HepG2 (cell line): ENCODE data around the gene STX10. TPM values are rescaled to one million over a fixed set of nuclear protein-coding genes. Genes with fewer than 3 reads are reported as not detected.

ENCODE experiments used
- CBX1 ChIP-seq: IDR thresholded peaks from one replicate; pipeline ENCODE4 v1.6.1; 2016; ENCODE audit warnings: antibody characterized with exemption, low read depth
- CEBPZ ChIP-seq: IDR thresholded peaks from 2 replicates; pipeline ENCODE4 v1.6.1; 2012; ENCODE audit warnings: low read length, improper control_type of control experiment
- CENPX ChIP-seq: sonication (generic); formaldehyde crosslinking; IDR thresholded peaks from 2 replicates; pipeline ENCODE4 v1.9.0; 2021; ENCODE audit warnings: mild to moderate bottlenecking, missing genetic modification reagents, moderate library complexity
- HOXA9 ChIP-seq: sonication (generic); formaldehyde crosslinking; IDR thresholded peaks from 2 replicates; pipeline ENCODE4 v1.8.1; 2022; ENCODE audit warnings: missing genetic modification reagents, mild to moderate bottlenecking, moderate library complexity, borderline replicate concordance
- NCOA2 ChIP-seq: sonication (generic); formaldehyde crosslinking; IDR thresholded peaks from 2 replicates; pipeline ENCODE4 v1.8.0; 2022; ENCODE audit warnings: inconsistent platforms
- NFE2L1 ChIP-seq: sonication (generic); formaldehyde crosslinking; IDR thresholded peaks from 2 replicates; pipeline ENCODE4 v1.4.0; 2020; ENCODE audit warnings: missing genetic modification reagents, mild to moderate bottlenecking, borderline replicate concordance
- NFIB ChIP-seq: sonication (generic); formaldehyde crosslinking; IDR thresholded peaks from 2 replicates; pipeline ENCODE4 v1.9.0; 2021; ENCODE audit warnings: missing genetic modification reagents, mild to moderate bottlenecking, borderline replicate concordance
- PAXIP1 ChIP-seq: sonication (generic); formaldehyde crosslinking; conservative IDR thresholded peaks from 2 replicates; pipeline ENCODE4 v1.4.0; 2020; ENCODE audit warnings: mild to moderate bottlenecking, missing genetic modification reagents, moderate library complexity
- PHF8 ChIP-seq: sonication (generic); formaldehyde crosslinking; IDR thresholded peaks from 2 replicates; pipeline ENCODE4 v1.5.0; 2020; ENCODE audit warnings: missing genetic modification reagents
- SALL2 ChIP-seq: sonication (generic); formaldehyde crosslinking; IDR thresholded peaks from 2 replicates; pipeline ENCODE4 v1.8.1; 2023; ENCODE audit warnings: mild to moderate bottlenecking, missing genetic modification reagents, inconsistent platforms
- SNAPC2 ChIP-seq: sonication (generic); formaldehyde crosslinking; IDR thresholded peaks from 2 replicates; pipeline ENCODE4 v1.8.1; 2022; ENCODE audit warnings: mild to moderate bottlenecking, missing genetic modification reagents
- TBX3 ChIP-seq: fragments of 450-650 bp; IDR thresholded peaks from 2 replicates; pipeline ENCODE4 v1.6.1; 2017; ENCODE audit warnings: antibody characterized with exemption, mild to moderate bottlenecking, inconsistent platforms, borderline replicate concordance
- TMF1 ChIP-seq: sonication (generic); formaldehyde crosslinking; IDR thresholded peaks from 2 replicates; pipeline ENCODE4 v1.8.1; 2022; ENCODE audit warnings: low read depth, missing genetic modification reagents
- ZNF337 ChIP-seq: sonication (generic); formaldehyde crosslinking; IDR thresholded peaks from 2 replicates; pipeline ENCODE4 v1.5.1; 2020; ENCODE audit warnings: missing genetic modification reagents, low read depth, mild to moderate bottlenecking, borderline replicate concordance
- ZNF788 ChIP-seq: sonication (generic); formaldehyde crosslinking; IDR thresholded peaks from 2 replicates; pipeline ENCODE4 v1.5.0; 2020; ENCODE audit warnings: mild to moderate bottlenecking, missing genetic modification reagents, borderline replicate concordance
- ZSCAN12 ChIP-seq: sonication (generic); formaldehyde crosslinking; IDR thresholded peaks from 2 replicates; pipeline ENCODE4 v1.9.0; 2021; ENCODE audit warnings: mild to moderate bottlenecking, missing genetic modification reagents
- polyA plus RNA-seq, 8 experiments: library from polyadenylated mRNA; depleted of rRNA in 3 of 8; stranded (reverse) in 7 of 8; unstranded in 1 of 8; fragments of >200 nt; fragmentation: Illumina TruSeq in 4 of 8; extraction: Trizol in 4 of 8; gene quantifications; 2 replicates each; pipeline versions ENCODE4 v1.2.1 to v1.2.3, GENCODE V29; 2011 to 2016; ENCODE audit warnings: low read depth in 4 of 8, missing spikeins in 1 of 8, mixed read lengths in 1 of 8; ENCODE audit not compliant: insufficient read depth in 1 of 8
- total RNA-seq, 5 experiments: library from RNA; depleted of rRNA; stranded (reverse); fragments of >200 nt; fragmentation: Illumina TruSeq; extraction: Trizol; gene quantifications; 2 replicates each; pipeline ENCODE4 v1.2.3, GENCODE V29; 2016; ENCODE audit warnings: low read depth in 1 of 5
- TF ChIP-seq, protein P1 (sequence below): sonication (generic); formaldehyde crosslinking; IDR thresholded peaks from 2 replicates; pipeline ENCODE4 v1.4.0; 2020; ENCODE audit warnings: mild to moderate bottlenecking, missing genetic modification reagents
- TF ChIP-seq, protein P2 (sequence below): sonication (generic); formaldehyde crosslinking; IDR thresholded peaks from 2 replicates; pipeline ENCODE4 v1.4.0; 2020; ENCODE audit warnings: missing genetic modification reagents

STX10 gene
- total and polyA plus RNA-seq, 2 of the 13 experiments (the other 11 are each of a cell fraction or from before 2014, with no cell fraction given) = 47.9 to 66.4 TPM

- TF ChIP-seq PAXIP1 (no peak; the same call in 1 of the 2 replicates), NFE2L1 (CRISPR knock-in tag) (no peak; the same call in 1 of the 2 replicates), CENPX (CRISPR knock-in tag) (no peak), PHF8 (CRISPR knock-in tag) (peak; percentile 79), ZNF337 (CRISPR knock-in tag) (no peak), CBX1 (no peak), ZSCAN12 (CRISPR knock-in tag) (no peak), HOXA9 (no peak), SNAPC2 (no peak), TMF1 (CRISPR knock-in tag) (no peak), NCOA2 (no peak), TBX3 (peak; percentile 53; the same call in 1 of the 2 replicates), CEBPZ (no peak), SALL2 (CRISPR knock-in tag) (peak; percentile 81; the same call in 1 of the 2 replicates), NFIB (CRISPR knock-in tag) (no peak), ZNF788 (CRISPR knock-in tag) (peak; percentile 79; the same call in 1 of the 2 replicates)
- TF ChIP-seq, protein P1, sequence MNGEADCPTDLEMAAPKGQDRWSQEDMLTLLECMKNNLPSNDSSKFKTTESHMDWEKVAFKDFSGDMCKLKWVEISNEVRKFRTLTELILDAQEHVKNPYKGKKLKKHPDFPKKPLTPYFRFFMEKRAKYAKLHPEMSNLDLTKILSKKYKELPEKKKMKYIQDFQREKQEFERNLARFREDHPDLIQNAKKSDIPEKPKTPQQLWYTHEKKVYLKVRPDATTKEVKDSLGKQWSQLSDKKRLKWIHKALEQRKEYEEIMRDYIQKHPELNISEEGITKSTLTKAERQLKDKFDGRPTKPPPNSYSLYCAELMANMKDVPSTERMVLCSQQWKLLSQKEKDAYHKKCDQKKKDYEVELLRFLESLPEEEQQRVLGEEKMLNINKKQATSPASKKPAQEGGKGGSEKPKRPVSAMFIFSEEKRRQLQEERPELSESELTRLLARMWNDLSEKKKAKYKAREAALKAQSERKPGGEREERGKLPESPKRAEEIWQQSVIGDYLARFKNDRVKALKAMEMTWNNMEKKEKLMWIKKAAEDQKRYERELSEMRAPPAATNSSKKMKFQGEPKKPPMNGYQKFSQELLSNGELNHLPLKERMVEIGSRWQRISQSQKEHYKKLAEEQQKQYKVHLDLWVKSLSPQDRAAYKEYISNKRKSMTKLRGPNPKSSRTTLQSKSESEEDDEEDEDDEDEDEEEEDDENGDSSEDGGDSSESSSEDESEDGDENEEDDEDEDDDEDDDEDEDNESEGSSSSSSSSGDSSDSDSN = peak; percentile 60
- TF ChIP-seq, protein P2, sequence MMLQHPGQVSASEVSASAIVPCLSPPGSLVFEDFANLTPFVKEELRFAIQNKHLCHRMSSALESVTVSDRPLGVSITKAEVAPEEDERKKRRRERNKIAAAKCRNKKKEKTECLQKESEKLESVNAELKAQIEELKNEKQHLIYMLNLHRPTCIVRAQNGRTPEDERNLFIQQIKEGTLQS (CRISPR knock-in tag) = no peak
Measured at GRCh38 chr19:13116282-13117175, 33.6 kb downstream of the STX10 start, which contains the start of gene TRMT1 (continued).
